Esophagus muscularis mucosa (tissue), 4 donors: ENCODE data around the gene F5.

Source experiments
- CTCF ChIP-seq, 3 experiments: fragments of 200-600 bp in 2 of 3; fragments of 450-650 bp in 1 of 3; sonication (generic) in 2 of 3; IDR thresholded peaks; one replicate each; pipeline ENCODE4 v1.5.1; 2017 to 2019; ENCODE audit warnings: antibody characterized with exemption in 3 of 3, mild to moderate bottlenecking in 2 of 3, moderate library complexity in 1 of 3
- EP300 ChIP-seq: sonication (generic); formaldehyde crosslinking; IDR thresholded peaks from one replicate; pipeline ENCODE4 v1.6.1; 2017; ENCODE audit warnings: antibody characterized with exemption
- POLR2A ChIP-seq: fragments of 450-650 bp; IDR thresholded peaks from one replicate; pipeline ENCODE4 v1.6.1; 2017; ENCODE audit warnings: antibody characterized with exemption, moderate library complexity, mild to moderate bottlenecking, low read depth
- POLR2AphosphoS5 ChIP-seq, 2 donors: sonication (generic); formaldehyde crosslinking; IDR thresholded peaks; one replicate each; pipeline ENCODE4 v1.6.1; 2017; ENCODE audit warnings: antibody characterized with exemption in 2 of 2

- TF ChIP-seq CTCF (IDR thresholded peaks at IDR 0.05) (no peak), EP300 (no peak), POLR2A (no peak), POLR2AphosphoS5 (IDR thresholded peaks at IDR 0.05) (no peak)
These were observed 90.4 kb downstream of the F5 start for GRCh38 chr1:169495916-169496315.
